ENCODE data around the gene FKBP9. TPM values are rescaled to one million over a fixed set of nuclear protein-coding genes. Genes with fewer than 3 reads are reported as not detected.

Gene FKBP9
- total and polyA plus RNA-seq, 2 of the 4 experiments (the other 2 are of a cell fraction): 126 to 191 TPM

- H3K9me3 ChIP-seq (ENCODE audit: control insufficient read depth, insufficient read depth, low read length): no peaks in the 10 kb centered on the region
- no peak overlapping the region for H2BK5ac ChIP-seq (ENCODE audit: low read depth, low read length, poor library complexity, severe bottlenecking)
- ChIA-PET CTCF (interaction anchor here (0.7 kb wide), 1 partner anchor 159 kb away, joined by 4 read pairs; no protein-coding TSS in a partner anchor), POLR2A (ENCODE audit: unreplicated experiment) (no interaction called here)
- WGBS, 2 experiments (ENCODE audit: extremely low coverage in 2 of 2, insufficient read length in 1 of 2): no CpG with 5 or more reads among the region's 2 CpGs
- H2BK15ac ChIP-seq (ENCODE audit: low read depth, low read length): no peak overlapping the region
- no peak overlapping the region for H2AFZ ChIP-seq (replicated peaks; ENCODE audit: low read length, poor library complexity)
- no peak overlapping the region for H4K91ac ChIP-seq (ENCODE audit: insufficient read depth, low read depth, low read length)
- H3K4me1 ChIP-seq (ENCODE audit: control insufficient read depth, insufficient read depth, low read length): no peaks in the 10 kb centered on the region
- no peak overlapping the region for H4K8ac ChIP-seq (ENCODE audit: low read depth in 2 of 2, low read length in 2 of 2)
- no peak overlapping the region for H3K18ac ChIP-seq (ENCODE audit: low read depth, low read length)
- no peak overlapping the region for H3K4me2 ChIP-seq (ENCODE audit: low read depth, low read length)
- intact Hi-C loops (cut with micrococcal nuclease) (no loop called here), in situ Hi-C loops (cut with MboI; ENCODE audit: low sequenced_read_pairs) (no loop called here), dilution Hi-C loops (cut with HindIII; ENCODE audit: low sequenced_read_pairs, unreplicated experiment) (no loop called here)
- no peak overlapping the region for H2AK9ac ChIP-seq (replicated peaks; ENCODE audit: low read depth, low read length, poor library complexity)
- no peaks in the 10 kb centered on the region for H3K27me3 ChIP-seq (ENCODE audit: control insufficient read depth, insufficient read depth, low read length)
- 0 out of 2 replicates have a peak, but pooled peaks cover 3% of the 10 kb centered on the region for H4K20me1 ChIP-seq (ENCODE audit: insufficient read depth, low read length)
- peaks cover 36% of the 10 kb centered on the region for H3K36me3 ChIP-seq (ENCODE audit: control insufficient read depth, insufficient read depth, low read length)
- no peak overlapping the region for H3K56ac ChIP-seq (ENCODE audit: extremely low read depth, insufficient read depth, low read length)
- no peak overlapping the region for H3K23ac ChIP-seq (ENCODE audit: low read depth, low read length)
- DNase-seq (no peak), ATAC-seq (ENCODE audit: low read depth) (no peak)
- H4K5ac ChIP-seq (ENCODE audit: low read depth, low read length): no peak overlapping the region
- no peak overlapping the region for H2BK20ac ChIP-seq (ENCODE audit: low read depth, low read length)
- no peak overlapping the region for H3K4me3 ChIP-seq (ENCODE audit: insufficient read depth, low read depth, low read length)
- no peak overlapping the region for H3K14ac ChIP-seq (replicated peaks; ENCODE audit: low read depth, low read length)
- no peak overlapping the region for H3K9ac ChIP-seq (ENCODE audit: low read depth, low read length)
- BruUV-seq (replicated peaks): no TSS peak
- H3K27ac ChIP-seq (ENCODE audit: insufficient read depth, low read length): no peak overlapping the region
- H3K4ac ChIP-seq (ENCODE audit: low read depth, low read length): no peak overlapping the region
- peaks cover 19 to 51% of the 10 kb centered on the region in 2 experiments for H3K79me1 ChIP-seq (ENCODE audit: low read depth in 1 of 2, low read length in 2 of 2)
- H2AK5ac ChIP-seq (ENCODE audit: low read depth, low read length): no peak overlapping the region
- no peak for TF ChIP-seq NFE2L2 (IDR thresholded peaks at IDR 0.05; ENCODE audit: low read depth, low read length)
- no peak for TF ChIP-seq CHD1 (IDR thresholded peaks at IDR 0.05; ENCODE audit: low read depth, low read length)
- TF ChIP-seq MXI1 (IDR thresholded peaks at IDR 0.05; ENCODE audit: borderline replicate concordance, low read depth, low read length): no peak
- TF ChIP-seq RFX5 (IDR thresholded peaks at IDR 0.05; ENCODE audit: low read depth, low read length): no peak
- TF ChIP-seq USF2 (IDR thresholded peaks at IDR 0.05; ENCODE audit: low read depth, low read length): no peak
- no peak for TF ChIP-seq RCOR1 (IDR thresholded peaks at IDR 0.05; ENCODE audit: insufficient replicate concordance, low read length)
- TF ChIP-seq SMC3 (IDR thresholded peaks at IDR 0.05; ENCODE audit: low read depth, low read length): no peak
- no peak for TF ChIP-seq RAD21 (IDR thresholded peaks at IDR 0.05; ENCODE audit: low read length)
- no peak for TF ChIP-seq MAFK (IDR thresholded peaks at IDR 0.05; ENCODE audit: low read depth, low read length)
- TF ChIP-seq MAZ (IDR thresholded peaks at IDR 0.05; ENCODE audit: borderline replicate concordance, low read depth, low read length): no peak
- TF ChIP-seq CTCF (conservative IDR thresholded peaks at IDR 0.05; ENCODE audit: low read depth, low read length): no peak
- TF ChIP-seq ELK1 (IDR thresholded peaks at IDR 0.05; ENCODE audit: borderline replicate concordance, low read depth, low read length): no peak
- no peak for TF ChIP-seq POLR2A (IDR thresholded peaks at IDR 0.05; ENCODE audit: low read depth, low read length)
- TF ChIP-seq CEBPB (IDR thresholded peaks at IDR 0.05; ENCODE audit: low read depth, low read length): no peak
- no peak for TF ChIP-seq BHLHE40 (IDR thresholded peaks at IDR 0.05; ENCODE audit: low read depth, low read length)
- no peak for TF ChIP-seq FOS (IDR thresholded peaks at IDR 0.05; ENCODE audit: low read depth, low read length)
- no peak overlapping the region for H2BK120ac ChIP-seq (ENCODE audit: low read depth, low read length)
- H3K9me1 ChIP-seq (ENCODE audit: insufficient read depth, low read length): no peaks in the 10 kb centered on the region; the same call in 1 of the 2 replicates
These were observed 28.4 kb upstream of the FKBP9 start for GRCh38 chr7:32928785-32929298.
